ENCODE results near the gene NT5C1B.

Gene NT5C1B

DNA sequence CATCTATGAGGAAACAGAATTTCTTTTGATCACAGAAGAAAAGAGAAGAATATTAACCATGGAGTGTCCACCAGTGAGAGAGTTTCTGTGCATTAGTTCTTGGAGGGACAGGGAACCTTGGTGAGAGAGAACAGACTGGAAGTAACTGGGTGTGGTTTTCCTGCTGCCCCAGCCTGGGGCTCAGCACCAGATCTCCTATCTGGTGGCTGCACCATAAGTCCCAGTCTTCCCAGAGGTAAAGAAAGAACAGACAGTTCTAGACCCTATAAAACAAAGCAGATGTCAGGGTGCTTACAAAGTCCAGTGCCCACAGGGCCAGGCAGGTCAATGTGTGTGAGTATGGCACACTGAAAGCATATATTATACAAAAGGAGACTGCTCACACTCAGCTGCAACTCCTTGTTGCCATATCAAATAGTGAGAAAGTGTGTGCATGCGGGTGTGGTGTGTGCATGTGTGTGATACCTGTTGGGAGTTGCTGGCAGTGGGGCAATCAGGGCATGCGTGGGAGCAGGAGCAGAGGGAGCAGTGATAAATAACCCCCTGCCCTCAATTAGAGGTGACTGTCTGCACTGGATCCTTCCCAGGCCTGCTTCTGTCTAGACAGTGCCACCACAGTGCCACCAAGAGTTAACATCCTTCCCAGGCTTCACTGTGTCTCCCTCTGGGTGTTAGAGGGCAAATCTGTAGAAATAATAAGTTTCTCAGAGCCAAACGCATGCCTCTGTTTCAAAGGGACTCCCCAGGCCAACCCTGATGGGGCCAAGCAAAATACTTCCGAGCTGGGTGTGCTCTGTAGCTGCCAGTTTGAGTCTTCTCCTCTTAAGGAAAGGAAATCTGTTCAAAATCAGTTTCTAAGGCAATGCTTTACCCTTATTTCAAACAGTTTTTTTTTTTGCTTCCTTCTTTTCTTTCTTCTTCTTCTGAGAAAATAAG, 74.6 kb downstream of the NT5C1B start:
- no peak for DNase-seq

All from activated CD4-positive, alpha-beta T cell treated with anti-CD3 and anti-CD28 coated beads for 1 hour (primary cell).